Choroid plexus epithelial cell (primary cell): Measurements from ENCODE around the gene MYH14.
"Not testable (repeated sequence)": the region's sequence is repeated elsewhere in the genome, so short reads cannot be mapped to it uniquely, and the experiment has no call there.

ENCODE experiments used
- DNase-seq: peaks from one replicate; pipeline ENCODE4 v3.0.0-alpha.2; 2010; ENCODE audit warnings: low read depth
- H3K4me3 ChIP-seq: 2 replicates; pipeline ENCODE4 v1.5.1; 2011; ENCODE audit warnings: low read depth, mild to moderate bottlenecking, control low read depth, low read length, moderate library complexity
- TF ChIP-seq, protein P1 (sequence below): conservative IDR thresholded peaks from 2 replicates; pipeline ENCODE4 v1.5.1; 2011; ENCODE audit warnings: low read depth, mild to moderate bottlenecking, control low read depth, inconsistent platforms, low read length, moderate library complexity

MYH14 gene

DNA sequence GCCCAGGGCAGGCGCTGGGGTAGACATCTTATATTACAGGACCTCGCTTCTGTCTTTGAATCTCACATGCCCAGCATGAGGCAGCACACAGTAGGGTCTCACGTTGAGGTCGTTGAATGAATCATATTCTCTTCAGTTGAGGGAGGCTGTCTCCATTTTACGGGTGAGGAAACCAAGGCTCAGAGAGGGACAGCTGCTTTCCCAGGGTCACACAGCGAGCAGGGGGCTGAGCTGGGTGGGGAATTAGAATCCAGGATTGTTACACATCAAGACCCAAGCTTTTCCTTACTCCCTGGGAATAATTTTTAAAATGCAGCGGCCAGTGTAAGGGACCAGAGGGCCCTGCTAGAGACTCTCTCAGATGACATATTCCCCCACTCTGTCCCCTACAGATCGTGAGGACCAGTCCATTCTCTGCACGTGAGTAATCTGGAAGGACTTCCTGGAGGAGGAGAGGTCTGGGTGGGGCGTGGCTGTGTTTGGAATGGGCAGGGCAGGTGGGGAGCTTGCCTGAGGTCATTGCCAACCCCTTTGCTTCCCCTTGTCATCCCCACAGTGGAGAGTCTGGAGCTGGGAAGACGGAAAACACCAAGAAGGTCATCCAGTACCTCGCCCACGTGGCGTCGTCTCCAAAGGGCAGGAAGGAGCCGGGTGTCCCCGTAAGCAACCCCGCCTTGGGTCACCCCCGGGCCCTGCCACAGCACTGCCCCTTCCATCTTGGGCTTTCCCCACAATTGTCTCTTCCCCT lies 19.4 kb downstream of the MYH14 start:
- no peak overlapping the region for H3K4me3 ChIP-seq
- DNase-seq: no peak
- TF ChIP-seq, protein P1, sequence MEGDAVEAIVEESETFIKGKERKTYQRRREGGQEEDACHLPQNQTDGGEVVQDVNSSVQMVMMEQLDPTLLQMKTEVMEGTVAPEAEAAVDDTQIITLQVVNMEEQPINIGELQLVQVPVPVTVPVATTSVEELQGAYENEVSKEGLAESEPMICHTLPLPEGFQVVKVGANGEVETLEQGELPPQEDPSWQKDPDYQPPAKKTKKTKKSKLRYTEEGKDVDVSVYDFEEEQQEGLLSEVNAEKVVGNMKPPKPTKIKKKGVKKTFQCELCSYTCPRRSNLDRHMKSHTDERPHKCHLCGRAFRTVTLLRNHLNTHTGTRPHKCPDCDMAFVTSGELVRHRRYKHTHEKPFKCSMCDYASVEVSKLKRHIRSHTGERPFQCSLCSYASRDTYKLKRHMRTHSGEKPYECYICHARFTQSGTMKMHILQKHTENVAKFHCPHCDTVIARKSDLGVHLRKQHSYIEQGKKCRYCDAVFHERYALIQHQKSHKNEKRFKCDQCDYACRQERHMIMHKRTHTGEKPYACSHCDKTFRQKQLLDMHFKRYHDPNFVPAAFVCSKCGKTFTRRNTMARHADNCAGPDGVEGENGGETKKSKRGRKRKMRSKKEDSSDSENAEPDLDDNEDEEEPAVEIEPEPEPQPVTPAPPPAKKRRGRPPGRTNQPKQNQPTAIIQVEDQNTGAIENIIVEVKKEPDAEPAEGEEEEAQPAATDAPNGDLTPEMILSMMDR: no peak

DNA sequence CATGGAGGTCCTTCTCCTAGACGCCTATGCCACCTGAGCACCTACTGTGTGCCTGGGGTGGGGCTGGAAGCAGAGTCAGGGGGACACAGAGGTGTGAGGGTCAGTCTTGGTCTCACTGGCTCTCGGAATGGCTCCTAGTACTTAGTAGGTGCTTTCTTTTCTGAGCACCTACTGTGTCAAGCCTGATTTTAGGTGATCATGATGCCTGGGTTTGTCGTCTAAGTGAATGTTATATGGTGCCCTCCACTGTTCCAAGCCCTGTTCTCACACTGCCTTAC lies 20.0 kb downstream of the MYH14 start:
- no peak overlapping the region for H3K4me3 ChIP-seq
- DNase-seq: no peak
- TF ChIP-seq, protein P1: no peak

DNA sequence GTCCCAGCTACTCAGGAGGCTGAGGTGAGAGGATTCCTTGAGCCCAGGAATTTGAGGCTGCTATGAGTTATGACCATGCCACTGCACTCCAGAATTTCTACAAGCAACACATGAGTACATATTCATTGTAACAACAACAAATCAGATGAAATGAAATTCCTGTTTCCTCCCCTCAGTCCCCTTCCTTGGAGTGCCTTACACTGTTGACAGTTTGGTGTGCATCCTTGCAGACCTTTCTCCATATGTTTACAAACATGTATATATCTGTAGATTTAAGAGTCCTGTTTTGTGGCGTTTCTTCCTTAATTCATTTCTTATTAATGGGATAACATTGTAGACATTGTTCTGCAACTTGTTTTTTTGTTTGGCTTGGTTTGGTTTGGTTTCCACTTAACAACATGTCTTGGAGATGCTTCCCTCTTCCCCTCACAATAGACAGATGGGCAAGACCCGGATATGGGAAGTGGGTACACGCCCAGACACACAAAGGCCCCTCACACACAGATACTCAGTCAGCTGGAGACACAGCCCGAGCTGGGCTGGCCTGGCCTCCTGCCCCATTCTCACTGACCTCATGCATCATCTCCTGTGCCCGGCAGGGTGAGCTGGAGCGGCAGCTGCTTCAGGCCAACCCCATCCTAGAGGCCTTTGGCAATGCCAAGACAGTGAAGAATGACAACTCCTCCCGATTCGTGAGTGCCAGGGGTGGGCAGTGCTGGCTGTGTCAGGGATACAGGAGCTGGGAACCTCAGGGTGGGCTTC lies 21.7 kb downstream of the MYH14 start:
- TF ChIP-seq, protein P1: no peak
- no peak overlapping the region for H3K4me3 ChIP-seq
- no peak for DNase-seq

DNA sequence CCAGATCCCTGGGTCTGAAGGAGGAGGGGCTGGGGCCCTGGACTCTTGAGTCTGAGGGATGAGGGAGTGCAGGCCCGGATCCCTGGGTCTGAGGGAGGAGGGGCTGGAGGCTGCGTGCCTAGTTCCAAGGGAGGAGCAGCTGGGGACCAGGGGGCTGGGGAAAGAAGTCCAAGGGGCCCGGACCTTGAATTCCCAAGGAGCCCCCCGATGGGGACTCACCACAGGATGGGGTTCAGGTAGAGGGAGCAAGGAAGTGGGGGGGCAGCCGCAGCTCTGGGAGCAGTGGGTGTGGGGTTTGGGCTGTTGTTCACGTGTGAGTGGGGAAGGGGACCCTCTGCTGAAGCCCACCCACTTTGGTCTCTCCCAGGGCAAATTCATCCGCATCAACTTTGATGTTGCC lies 23.1 kb downstream of the MYH14 start:
- H3K4me3 ChIP-seq: no peak overlapping the region
- DNase-seq: no peak
- TF ChIP-seq, protein P1: no peak

DNA sequence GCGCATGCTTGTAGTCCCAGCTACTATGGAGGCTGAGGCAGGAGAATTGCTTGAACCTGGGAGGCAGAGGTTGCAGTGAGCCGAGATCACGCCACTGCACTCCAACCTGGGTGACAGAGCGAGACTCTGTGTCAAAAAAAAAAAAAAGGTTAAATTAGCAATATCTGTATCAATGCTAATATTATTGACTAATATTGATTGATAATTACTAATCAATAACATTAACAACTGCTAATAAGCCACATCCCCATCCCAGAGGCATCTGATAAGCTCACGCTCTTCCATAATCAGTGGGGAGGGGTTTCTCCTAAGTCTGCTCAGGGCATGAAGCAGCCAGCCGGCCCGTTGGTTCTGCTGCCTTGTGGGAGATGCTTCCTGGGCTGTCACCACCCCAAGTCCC lies 24.7 kb downstream of the MYH14 start:
- not testable (repeated sequence) for DNase-seq, H3K4me3 ChIP-seq

DNA sequence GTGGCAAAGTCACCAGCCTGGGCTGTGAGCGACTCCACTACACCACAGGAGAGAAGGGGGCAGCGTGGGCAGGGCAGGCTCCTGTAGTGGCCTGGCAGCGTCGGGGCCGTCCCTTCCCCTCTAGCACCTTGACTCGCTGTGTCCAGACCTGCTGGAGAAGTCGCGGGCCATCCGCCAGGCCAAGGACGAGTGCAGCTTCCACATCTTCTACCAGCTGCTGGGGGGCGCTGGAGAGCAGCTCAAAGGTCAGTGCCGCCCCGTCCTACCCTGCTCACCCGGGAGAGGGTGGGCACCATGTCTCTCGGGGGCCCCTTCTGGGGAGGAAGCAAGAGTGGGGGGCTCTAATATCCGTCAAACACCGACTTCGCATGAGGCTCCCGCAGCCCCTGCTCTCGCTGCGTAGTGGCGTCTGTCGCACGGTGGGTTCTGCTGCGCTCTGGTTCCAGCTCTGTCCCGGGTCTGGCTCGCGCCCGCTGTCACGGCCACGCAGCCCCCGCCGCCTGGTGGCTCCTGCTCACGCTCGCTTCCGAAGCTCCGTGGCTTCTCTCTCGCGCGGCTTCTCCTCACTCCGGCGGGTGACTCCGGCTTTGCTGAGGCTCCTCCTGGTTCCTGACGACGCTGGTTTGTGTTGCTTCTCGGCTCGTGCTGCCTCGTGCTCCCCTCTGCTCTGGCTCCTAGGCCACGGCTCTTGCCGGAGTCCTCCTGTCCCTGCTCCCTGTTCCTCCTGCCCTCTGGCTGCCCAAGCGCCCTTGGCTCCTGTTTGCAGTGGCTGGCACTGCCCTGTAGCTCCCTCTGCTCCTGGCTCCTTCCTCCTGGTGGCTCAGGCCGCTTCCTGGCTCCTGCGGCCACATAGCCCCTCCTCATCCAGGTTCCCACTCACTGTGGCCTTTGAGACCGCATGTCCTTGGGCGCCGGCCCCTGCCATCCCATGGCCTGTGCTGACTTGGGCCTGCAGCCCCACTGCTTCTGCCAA lies 27.2 kb downstream of the MYH14 start:
- TF ChIP-seq, protein P1: no peak
- H3K4me3 ChIP-seq: no peak overlapping the region

DNA sequence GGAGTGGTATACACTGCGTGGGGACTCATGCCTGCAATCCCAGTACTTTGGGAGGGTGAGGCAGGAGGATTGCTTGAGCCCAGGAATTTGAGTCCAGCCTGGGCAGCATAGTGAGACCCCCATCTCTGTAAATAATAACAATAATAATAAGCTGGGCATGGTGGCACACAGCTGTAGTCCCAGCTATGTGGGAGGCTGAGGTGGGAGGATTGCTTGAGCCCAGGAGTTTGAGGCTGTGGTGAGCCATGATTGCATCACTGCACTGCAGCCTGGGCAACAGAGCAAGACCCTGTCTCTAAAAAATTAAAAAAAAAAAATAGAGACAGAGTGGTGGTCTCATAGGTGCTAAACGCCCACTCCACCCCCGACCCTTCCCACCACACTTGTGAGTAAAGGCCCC lies 28.0 kb downstream of the MYH14 start:
- not testable (repeated sequence) for DNase-seq, H3K4me3 ChIP-seq

More for the DNA sequence above, 27.2 kb downstream of the MYH14 start:
- no peak for DNase-seq
